Hepatocyte (in vitro differentiated cells): ENCODE data around the gene CBY1.

Experiments
- CTCF ChIP-seq: fragments of 200-600 bp; sonication (generic); IDR thresholded peaks from 2 replicates; pipeline ENCODE4 v1.5.1; 2016; ENCODE audit warnings: antibody characterized with exemption, mild to moderate bottlenecking; ENCODE audit not compliant: poor library complexity
- EZH2 ChIP-seq: fragments of 200-600 bp; sonication (generic); IDR thresholded peaks from 2 replicates; pipeline ENCODE4 v1.6.1; 2016; ENCODE audit warnings: antibody characterized with exemption, mild to moderate bottlenecking, borderline replicate concordance
- EZH2phosphoT487 ChIP-seq: fragments of 200-600 bp; sonication (generic); IDR thresholded peaks from one replicate; pipeline ENCODE4 v1.6.1; 2018; ENCODE audit warnings: antibody characterized with exemption, mild to moderate bottlenecking, low read depth, moderate library complexity; ENCODE audit not compliant: unreplicated experiment, severe bottlenecking

GRCh38 chr22:38632528-38632927 is 23.9 kb upstream of the CBY1 start:
- TF ChIP-seq EZH2 (no peak), CTCF (no peak), EZH2phosphoT487 (no peak)
